Tibial nerve (tissue), 4 donors: Measurements from ENCODE around the gene NTRK1. TPM values are rescaled to one million over a fixed set of nuclear protein-coding genes. Genes with fewer than 3 reads are reported as not detected.

Experiments
- DNase-seq, 2 donors: peaks; one replicate each; pipeline ENCODE4 v3.0.0-alpha.2; 2019; ENCODE audit warnings: low spot score in 2 of 2
- H3K27ac ChIP-seq, 4 donors: fragments of 200-600 bp; sonication (generic) in 3 of 4; one replicate each; pipeline ENCODE4 v1.5.1; 2017 to 2019; ENCODE audit warnings: mild to moderate bottlenecking in 1 of 4
- H3K27me3 ChIP-seq, 2 donors: fragments of 200-600 bp; sonication (generic) in 1 of 2; one replicate each; pipeline versions ENCODE4 v1.5.1 to v1.6.0; 2017 to 2019
- H3K36me3 ChIP-seq, 3 donors: fragments of 200-600 bp; sonication (generic); one replicate each; pipeline ENCODE4 v1.5.1; 2018 to 2019
- H3K4me1 ChIP-seq, 4 donors: fragments of 200-600 bp; sonication (generic) in 3 of 4; one replicate each; pipeline ENCODE4 v1.5.1; 2017 to 2019
- H3K4me3 ChIP-seq, 4 donors: fragments of 200-600 bp; sonication (generic) in 3 of 4; one replicate each; pipeline ENCODE4 v1.5.1; 2017 to 2019; ENCODE audit warnings: mild to moderate bottlenecking in 1 of 4, moderate library complexity in 1 of 4
- H3K9me3 ChIP-seq, 4 donors: fragments of 200-600 bp; sonication (generic) in 3 of 4; one replicate each; pipeline ENCODE4 v1.5.1; 2017 to 2019
- EP300 ChIP-seq, 2 donors: sonication (generic); formaldehyde crosslinking; IDR thresholded peaks; one replicate each; pipeline ENCODE4 v1.6.1; 2017; ENCODE audit warnings: antibody characterized with exemption in 2 of 2, mild to moderate bottlenecking in 1 of 2
- POLR2A ChIP-seq, 2 donors: fragments of 450-650 bp; IDR thresholded peaks; one replicate each; pipeline ENCODE4 v1.6.1; 2017; ENCODE audit warnings: antibody characterized with exemption in 2 of 2, mild to moderate bottlenecking in 2 of 2, moderate library complexity in 2 of 2
- WGBS, 2 donors: methylation state at CpG; one replicate each; pipeline ENCODE4 v1.1.5; 2018; 5-methylcytosine and 5-hydroxymethylcytosine counted together
- total RNA-seq, 4 donors: library from RNA; depleted of rRNA; stranded (reverse); fragments of >200 nt; gene quantifications; one replicate each; pipeline ENCODE4 v1.1.0, GENCODE V29; 2016
- TF ChIP-seq, protein P1 (sequence below), 5 experiments: fragments of 200-600 bp in 3 of 5; fragments of 450-650 bp in 2 of 5; sonication (generic) in 3 of 5; IDR thresholded peaks; one replicate each; pipeline ENCODE4 v1.5.1; 2016 to 2019; ENCODE audit warnings: antibody characterized with exemption in 5 of 5, mild to moderate bottlenecking in 3 of 5, moderate library complexity in 2 of 5

Gene NTRK1
- total RNA-seq, 4 donors from 2014 or later: 0.22 to 0.42 (median 0.39) TPM; not detected in 1

DNA sequence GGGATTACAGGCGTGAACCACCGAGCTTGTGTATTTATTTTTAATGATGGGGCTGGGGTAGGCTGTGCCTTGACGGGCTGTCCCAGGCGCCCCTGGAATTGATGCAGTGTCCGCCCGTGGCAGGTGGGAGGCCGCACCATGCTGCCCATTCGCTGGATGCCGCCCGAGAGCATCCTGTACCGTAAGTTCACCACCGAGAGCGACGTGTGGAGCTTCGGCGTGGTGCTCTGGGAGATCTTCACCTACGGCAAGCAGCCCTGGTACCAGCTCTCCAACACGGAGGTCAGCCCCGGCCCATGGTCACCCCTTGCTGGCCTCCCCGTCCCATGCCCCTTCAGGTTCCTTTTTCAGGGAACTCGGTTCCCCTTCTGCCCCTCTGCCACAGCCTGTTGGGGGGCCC is 19.2 kb downstream of the NTRK1 start:
- no peak overlapping the region for H3K4me3 ChIP-seq
- H3K4me1 ChIP-seq: no peaks in the 10 kb centered on the region
- no peaks in the 10 kb centered on the region for H3K36me3 ChIP-seq
- WGBS, 2 donors: 87 to 90% methylated on average over 21 of the region's 21 CpGs
- TF ChIP-seq POLR2A (IDR thresholded peaks at IDR 0.05) (no peak), EP300 (IDR thresholded peaks at IDR 0.05) (no peak)
- TF ChIP-seq, protein P1, sequence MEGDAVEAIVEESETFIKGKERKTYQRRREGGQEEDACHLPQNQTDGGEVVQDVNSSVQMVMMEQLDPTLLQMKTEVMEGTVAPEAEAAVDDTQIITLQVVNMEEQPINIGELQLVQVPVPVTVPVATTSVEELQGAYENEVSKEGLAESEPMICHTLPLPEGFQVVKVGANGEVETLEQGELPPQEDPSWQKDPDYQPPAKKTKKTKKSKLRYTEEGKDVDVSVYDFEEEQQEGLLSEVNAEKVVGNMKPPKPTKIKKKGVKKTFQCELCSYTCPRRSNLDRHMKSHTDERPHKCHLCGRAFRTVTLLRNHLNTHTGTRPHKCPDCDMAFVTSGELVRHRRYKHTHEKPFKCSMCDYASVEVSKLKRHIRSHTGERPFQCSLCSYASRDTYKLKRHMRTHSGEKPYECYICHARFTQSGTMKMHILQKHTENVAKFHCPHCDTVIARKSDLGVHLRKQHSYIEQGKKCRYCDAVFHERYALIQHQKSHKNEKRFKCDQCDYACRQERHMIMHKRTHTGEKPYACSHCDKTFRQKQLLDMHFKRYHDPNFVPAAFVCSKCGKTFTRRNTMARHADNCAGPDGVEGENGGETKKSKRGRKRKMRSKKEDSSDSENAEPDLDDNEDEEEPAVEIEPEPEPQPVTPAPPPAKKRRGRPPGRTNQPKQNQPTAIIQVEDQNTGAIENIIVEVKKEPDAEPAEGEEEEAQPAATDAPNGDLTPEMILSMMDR (IDR thresholded peaks at IDR 0.05): no peak
- DNase-seq: no peak
- peaks cover 0 to 50% of the 10 kb centered on the region in 2 donors for H3K27me3 ChIP-seq
- no peak overlapping the region for H3K27ac ChIP-seq
- no peaks in the 10 kb centered on the region for H3K9me3 ChIP-seq

DNA sequence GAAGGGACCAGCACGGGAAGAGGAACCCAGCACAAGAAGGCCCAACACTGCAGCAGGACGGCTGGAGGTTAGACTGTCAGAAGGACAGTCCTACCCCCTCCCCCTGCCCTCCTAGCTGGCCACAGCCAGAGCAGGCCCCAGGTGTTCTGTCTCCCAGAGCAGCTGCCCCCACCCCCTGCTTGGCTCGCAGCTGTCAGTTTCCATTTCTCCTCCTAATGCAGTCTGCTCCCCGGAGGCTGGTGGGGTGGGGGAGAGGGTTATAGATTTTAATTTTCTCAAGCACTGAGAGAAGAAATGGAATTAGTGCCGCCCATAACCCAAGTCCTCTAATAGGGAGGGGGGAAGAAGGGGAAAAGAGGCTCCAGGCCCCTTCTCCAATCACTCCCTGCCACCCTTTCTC is 19.8 kb downstream of the NTRK1 start:
- no peak overlapping the region for H3K4me3 ChIP-seq
- TF ChIP-seq POLR2A (IDR thresholded peaks at IDR 0.05): no peak
- TF ChIP-seq EP300 (IDR thresholded peaks at IDR 0.05): no peak
- TF ChIP-seq, protein P1 (IDR thresholded peaks at IDR 0.05): no peak
- no peaks in the 10 kb centered on the region for H3K9me3 ChIP-seq
- H3K4me1 ChIP-seq: no peaks in the 10 kb centered on the region
- DNase-seq: no peak
- H3K27me3 ChIP-seq: peaks cover 0 to 50% of the 10 kb centered on the region in 2 donors
- no peaks in the 10 kb centered on the region for H3K36me3 ChIP-seq
- no peak overlapping the region for H3K27ac ChIP-seq
- 78 to 80% methylated on average over 5 of the region's 5 CpGs for WGBS, 2 donors

DNA sequence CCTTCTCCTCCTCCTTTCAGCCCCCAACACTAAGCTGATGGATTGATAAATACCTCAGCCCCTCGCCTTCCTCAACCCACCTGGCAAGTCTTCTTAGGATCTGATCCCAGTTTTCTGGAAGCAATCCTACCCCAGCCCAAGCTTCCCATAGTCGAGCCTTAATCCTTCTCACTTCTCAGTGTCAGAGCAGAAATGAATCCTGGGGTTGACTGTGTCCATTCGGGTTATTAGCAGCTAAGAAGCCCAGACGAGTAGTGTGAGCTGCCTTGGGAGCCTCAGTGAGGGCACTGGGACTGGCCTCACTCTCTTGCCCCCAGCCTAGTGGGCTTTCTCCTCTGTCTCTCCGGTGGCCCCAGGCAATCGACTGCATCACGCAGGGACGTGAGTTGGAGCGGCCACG is 20.4 kb downstream of the NTRK1 start:
- no peaks in the 10 kb centered on the region for H3K36me3 ChIP-seq
- no peak for DNase-seq
- TF ChIP-seq POLR2A (IDR thresholded peaks at IDR 0.05) (no peak), EP300 (IDR thresholded peaks at IDR 0.05) (no peak)
- no peak overlapping the region for H3K4me3 ChIP-seq
- no peaks in the 10 kb centered on the region for H3K9me3 ChIP-seq
- no peak overlapping the region for H3K27ac ChIP-seq
- WGBS, 2 donors: 34 to 49% methylated on average over 6 to 8 of the region's 10 CpGs
- H3K27me3 ChIP-seq: peaks cover 0 to 45% of the 10 kb centered on the region in 2 donors
- H3K4me1 ChIP-seq: no peaks in the 10 kb centered on the region

DNA sequence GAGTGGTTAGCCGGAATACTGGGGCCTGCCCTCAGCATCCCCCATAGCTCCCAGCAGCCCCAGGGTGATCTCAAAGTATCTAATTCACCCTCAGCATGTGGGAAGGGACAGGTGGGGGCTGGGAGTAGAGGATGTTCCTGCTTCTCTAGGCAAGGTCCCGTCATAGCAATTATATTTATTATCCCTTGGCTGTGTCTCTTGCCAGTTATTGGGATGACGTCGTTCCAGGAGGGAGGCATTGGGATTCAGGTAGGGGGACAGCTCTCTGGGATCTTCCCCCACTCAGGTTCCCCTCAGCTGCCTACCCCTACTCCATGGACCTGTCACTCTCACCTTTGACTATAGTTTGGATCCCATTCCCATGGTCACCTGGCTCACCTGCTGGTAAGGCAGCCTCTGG is 21.0 kb downstream of the NTRK1 start:
- Histone ChIP-seq H3K9me3 (no peaks in the 10 kb centered on the region), H3K36me3 (no peaks in the 10 kb centered on the region), H3K4me1 (no peaks in the 10 kb centered on the region), H3K4me3 (no peak overlapping the region), H3K27ac (no peak overlapping the region), H3K27me3 (peaks cover 0 to 39% of the 10 kb centered on the region in 2 donors)
- 77 to 82% methylated on average over 4 of the region's 4 CpGs for WGBS, 2 donors
- DNase-seq: no peak
- no peak for TF ChIP-seq POLR2A (IDR thresholded peaks at IDR 0.05)
- TF ChIP-seq, protein P1 (IDR thresholded peaks at IDR 0.05): no peak
- no peak for TF ChIP-seq EP300 (IDR thresholded peaks at IDR 0.05)

DNA sequence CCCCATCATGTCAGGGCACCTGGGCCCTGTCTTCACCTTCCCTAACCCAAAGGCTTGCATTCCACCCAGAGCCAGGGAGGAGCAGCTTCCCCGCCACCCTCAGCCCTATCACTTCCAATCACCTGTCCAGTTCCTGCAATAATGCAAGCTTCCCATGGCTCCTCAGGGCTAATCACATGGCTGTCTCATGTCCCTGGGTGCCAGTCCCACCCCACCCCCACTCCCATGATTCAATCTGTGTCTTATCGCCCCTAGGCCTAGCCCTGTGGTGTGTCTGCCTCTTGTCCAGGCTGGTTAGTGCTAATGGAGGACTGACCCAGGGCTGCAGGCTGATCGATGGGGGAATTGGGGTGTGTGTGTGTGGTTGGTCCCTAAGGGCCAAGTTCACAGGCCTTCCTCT is 21.9 kb downstream of the NTRK1 start:
- DNase-seq: no peak
- H3K4me1 ChIP-seq: no peaks in the 10 kb centered on the region
- no peak for TF ChIP-seq POLR2A (IDR thresholded peaks at IDR 0.05)
- TF ChIP-seq, protein P1 (IDR thresholded peaks at IDR 0.05): no peak
- TF ChIP-seq EP300 (IDR thresholded peaks at IDR 0.05): no peak
- no peak overlapping the region for H3K27ac ChIP-seq
- H3K4me3 ChIP-seq: no peak overlapping the region
- H3K36me3 ChIP-seq: no peaks in the 10 kb centered on the region
- H3K9me3 ChIP-seq: no peaks in the 10 kb centered on the region
- H3K27me3 ChIP-seq: peaks cover 0 to 32% of the 10 kb centered on the region in 2 donors
- WGBS, 2 donors: 54 to 69% methylated on average over 3 of the region's 3 CpGs

GRCh38 chr1:156883919-156884318 is 23.3 kb downstream of the NTRK1 start:
- H3K9me3 ChIP-seq: no peaks in the 10 kb centered on the region
- 58 to 60% methylated on average over 7 of the region's 7 CpGs for WGBS, 2 donors
- H3K4me3 ChIP-seq: no peak overlapping the region
- no peak overlapping the region for H3K27ac ChIP-seq
- no peaks in the 10 kb centered on the region for H3K36me3 ChIP-seq
- no peaks in the 10 kb centered on the region for H3K4me1 ChIP-seq
- TF ChIP-seq POLR2A (IDR thresholded peaks at IDR 0.05) (no peak), EP300 (IDR thresholded peaks at IDR 0.05) (no peak)
- TF ChIP-seq, protein P1 (IDR thresholded peaks at IDR 0.05): no peak
- no peak for DNase-seq
- peaks cover 0 to 32% of the 10 kb centered on the region in 2 donors for H3K27me3 ChIP-seq
